Activated CD8-positive, alpha-beta memory T cell treated with anti-CD3 and anti-CD28 coated beads, Interleukin-2, amount 50 U/mL, for 48 hours (primary cell): ENCODE results near the gene FTL.

Experiments
- DNase-seq: peaks from one replicate; pipeline ENCODE4 v3.0.0-alpha.2; 2020

The FTL gene

DNA sequence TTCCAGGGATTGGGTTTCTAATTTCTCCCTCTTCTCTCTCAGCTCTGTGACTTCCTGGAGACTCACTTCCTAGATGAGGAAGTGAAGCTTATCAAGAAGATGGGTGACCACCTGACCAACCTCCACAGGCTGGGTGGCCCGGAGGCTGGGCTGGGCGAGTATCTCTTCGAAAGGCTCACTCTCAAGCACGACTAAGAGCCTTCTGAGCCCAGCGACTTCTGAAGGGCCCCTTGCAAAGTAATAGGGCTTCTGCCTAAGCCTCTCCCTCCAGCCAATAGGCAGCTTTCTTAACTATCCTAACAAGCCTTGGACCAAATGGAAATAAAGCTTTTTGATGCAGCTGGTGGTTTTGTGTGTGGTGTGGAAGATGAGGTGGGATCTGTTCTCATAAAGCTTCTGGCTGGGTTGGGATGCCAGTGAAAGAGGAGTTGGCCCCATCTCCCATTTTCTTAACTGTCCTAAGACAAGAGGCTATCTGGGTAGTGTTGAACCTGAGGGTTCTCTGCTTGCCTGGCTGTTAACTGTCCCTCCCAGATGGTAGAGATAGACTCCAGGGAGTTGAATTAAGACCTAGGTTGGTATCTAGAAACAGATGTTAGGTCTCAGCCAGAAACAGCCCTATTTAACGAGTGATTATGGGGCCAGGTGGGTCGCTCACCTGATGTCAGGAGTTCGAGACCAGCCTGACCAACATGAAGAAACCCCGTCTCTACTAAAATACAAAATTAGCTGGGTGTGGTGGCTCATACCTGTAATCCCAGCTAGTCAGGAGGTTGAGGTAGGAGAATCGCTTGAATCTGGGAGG is 1.6 kb downstream of the FTL start:
- peak; percentile 60 for DNase-seq

GRCh38 chr19:48967346-48968178 is 2.5 kb downstream of the FTL start:
- peak; percentile 63 for DNase-seq

GRCh38 chr19:48968179-48968661 is 3.1 kb downstream of the FTL start:
- no peak for DNase-seq

DNA sequence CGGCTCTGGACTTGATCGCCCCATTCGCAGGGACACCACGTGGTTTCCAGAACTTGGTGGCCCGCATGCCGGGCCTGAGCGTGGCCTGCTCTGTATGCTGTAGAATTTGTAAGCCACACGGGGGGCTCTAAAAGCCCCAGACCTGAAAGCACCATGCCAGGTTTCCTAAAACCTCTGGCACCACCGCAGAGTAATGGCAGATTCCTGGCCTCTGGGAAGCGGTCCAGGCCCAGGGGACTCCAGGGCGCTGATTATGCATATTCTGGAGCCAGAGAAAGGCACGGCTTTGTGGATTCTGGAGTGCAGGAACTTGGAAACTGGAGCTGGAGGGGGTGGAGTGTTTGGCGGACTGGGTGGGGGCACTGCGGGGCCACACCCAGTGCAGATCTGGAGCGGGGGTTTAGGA is 3.7 kb downstream of the FTL start:
- no peak for DNase-seq

DNA sequence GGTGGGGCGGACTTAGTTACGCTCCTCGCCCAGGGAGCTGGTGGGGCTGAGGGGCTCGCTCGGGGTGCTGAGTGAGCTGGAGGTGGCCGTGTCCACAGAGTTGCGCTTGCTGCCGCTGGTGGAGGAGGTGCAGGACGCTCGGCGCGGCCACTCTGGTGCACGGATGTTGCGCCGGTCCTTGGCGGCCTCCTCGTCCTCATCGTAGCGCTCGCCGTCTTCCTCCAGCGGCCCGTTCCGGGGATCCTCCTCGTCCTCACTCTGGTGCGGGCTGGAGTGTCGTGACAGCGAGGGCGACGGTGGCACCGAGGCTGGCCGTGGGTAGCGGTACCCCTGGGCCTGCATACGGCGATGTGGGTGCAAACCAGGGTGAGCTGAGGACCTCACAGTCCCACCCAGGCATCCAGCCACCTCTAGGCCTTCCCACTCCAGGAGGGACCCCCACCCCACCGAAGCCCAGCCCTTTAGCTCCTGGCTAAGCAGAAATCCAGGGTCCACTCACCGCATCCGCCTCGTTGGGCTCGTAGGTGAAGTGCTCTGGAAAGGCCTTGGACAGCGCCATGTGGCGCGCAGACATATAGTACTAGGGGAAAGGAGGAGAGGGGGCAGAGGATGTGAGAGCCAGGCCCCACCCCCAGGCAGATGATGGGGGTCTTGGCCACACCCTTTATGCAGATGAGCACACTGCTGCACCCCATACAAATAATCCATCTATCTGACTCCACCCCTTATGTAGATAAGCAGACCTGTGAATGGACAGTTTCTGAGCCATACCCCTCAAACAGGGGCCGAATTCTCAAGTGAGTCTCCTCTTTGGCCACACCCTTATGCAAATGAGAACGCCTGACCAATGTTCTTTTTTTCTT is 4.4 kb downstream of the FTL start:
- no peak for DNase-seq

DNA sequence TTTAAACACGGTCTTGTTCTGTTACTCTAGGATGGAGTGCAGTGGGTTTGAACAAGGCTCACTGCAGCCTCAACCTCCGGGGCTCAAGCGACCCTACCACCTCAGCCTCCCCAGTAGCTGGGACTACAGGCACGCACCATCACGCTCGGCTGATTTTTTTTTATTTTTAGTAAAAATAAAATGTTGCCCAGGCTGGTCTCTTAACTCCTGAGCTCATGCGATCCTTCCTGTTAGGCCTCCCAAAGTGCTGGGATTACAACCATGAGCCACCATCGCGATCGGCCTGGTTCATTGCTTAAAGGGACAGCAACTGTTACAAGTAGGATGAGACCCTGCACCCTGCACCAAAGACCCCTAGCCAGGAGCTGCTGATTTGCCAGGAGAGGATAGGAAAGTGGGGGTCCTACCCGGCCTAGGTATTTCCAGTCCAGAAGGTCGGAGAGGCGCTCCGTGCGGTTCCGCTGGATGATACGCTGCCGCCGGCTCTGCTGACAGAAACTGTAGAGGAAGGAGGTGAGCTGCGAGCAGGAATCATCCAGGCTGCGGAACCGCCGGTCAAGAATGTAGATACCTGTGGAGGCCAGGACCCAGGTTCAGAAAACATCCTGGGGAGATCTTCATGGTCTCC is 5.1 kb downstream of the FTL start:
- DNase-seq: no peak

GRCh38 chr19:48970923-48971395 is 5.8 kb downstream of the FTL start:
- DNase-seq: peak; percentile 95

- DNase-seq: no peak
Observed at GRCh38 chr19:48975947-48976847, 11.1 kb downstream of the FTL start.

DNA sequence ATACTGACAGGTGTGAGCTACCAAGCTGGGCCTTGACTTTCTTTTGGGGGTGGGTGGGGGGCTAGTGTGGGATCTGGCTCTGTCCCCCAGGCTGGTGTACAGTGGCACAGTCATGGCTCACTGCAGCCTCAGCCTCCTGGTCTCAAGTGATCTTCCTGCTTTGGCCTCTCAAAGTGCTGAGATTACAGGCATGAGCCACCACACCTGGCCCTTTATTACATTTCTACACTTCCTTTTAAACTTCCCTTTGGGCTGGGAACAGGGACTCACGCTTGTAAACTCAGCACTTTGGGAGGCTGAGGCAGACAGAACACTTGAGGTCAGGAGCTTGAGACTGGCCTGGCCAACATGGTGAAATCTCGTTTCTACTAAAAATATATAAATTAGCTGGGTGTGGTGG is 12.0 kb downstream of the FTL start:
- no peak for DNase-seq

DNA sequence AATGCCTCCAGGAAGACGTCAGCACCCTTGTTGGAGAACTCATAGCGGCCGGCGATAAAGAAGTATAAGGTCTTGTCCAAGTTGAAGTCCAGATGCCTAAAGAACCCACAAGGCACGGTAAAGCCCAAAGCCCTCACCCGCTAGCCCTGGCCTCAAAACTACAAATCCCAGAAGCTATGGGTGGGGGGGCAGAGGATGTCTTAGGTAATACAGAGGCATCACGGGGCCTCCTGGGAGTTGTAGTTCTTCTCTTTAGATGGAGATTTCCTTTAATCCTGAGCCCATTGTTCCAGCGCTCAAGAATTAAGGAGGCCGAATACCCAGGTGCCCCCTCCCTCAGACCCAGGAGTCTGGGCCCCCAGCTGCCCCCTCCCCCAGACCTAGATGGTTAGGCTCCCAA is 17.2 kb downstream of the FTL start:
- no peak for DNase-seq

- DNase-seq: no peak
Observed at GRCh38 chr19:48985711-48986110, 20.6 kb downstream of the FTL start.

DNA sequence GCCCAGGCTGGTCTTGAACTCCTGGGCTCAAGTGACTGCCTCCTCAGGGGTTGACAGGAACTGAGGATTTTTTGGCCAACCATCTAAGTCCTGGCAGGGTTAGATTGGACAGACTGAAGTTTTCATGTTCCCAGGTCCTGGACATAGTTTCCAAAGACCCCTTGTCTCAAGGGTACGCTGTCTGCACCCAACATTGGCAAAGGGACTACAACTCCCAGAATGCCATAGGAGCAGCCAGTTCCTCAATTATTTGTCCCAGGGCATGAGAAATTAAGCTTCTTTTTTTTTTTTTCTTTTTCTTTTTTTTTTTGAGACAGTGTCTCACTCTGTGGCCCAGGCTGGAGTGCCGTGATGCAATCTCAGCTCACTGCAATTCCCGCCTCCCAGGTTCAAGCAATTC is 21.1 kb downstream of the FTL start:
- DNase-seq: no peak

- DNase-seq: no peak
Observed at GRCh38 chr19:48987323-48987722, 22.2 kb downstream of the FTL start.

GRCh38 chr19:48988286-48988685 is 23.2 kb downstream of the FTL start:
- no peak for DNase-seq

- DNase-seq: no peak
Observed at GRCh38 chr19:48988860-48989259, 23.8 kb downstream of the FTL start.

GRCh38 chr19:48989701-48990291 is 24.7 kb downstream of the FTL start:
- DNase-seq: no peak

DNA sequence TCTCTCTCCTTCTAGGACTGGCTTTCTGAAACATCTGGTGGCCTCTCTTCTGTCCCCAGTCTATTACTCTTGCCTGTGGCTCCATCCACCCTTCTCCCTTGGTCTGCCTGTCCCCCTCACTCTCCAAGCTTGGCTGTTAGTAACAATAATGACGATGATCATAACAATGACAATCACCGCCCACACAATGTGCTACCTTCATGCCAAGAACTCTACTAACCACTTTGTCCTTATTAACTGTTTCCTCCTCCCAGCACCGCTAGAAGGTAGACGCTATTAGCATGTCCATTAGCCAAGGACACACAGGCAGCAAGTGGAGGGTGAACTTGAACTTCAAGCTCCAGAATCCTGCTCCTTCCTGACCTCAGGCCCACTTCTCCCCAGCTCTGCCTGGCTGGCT is 25.3 kb downstream of the FTL start:
- DNase-seq: no peak

GRCh38 chr19:48991011-48991609 is 26.0 kb downstream of the FTL start:
- DNase-seq: no peak

DNA sequence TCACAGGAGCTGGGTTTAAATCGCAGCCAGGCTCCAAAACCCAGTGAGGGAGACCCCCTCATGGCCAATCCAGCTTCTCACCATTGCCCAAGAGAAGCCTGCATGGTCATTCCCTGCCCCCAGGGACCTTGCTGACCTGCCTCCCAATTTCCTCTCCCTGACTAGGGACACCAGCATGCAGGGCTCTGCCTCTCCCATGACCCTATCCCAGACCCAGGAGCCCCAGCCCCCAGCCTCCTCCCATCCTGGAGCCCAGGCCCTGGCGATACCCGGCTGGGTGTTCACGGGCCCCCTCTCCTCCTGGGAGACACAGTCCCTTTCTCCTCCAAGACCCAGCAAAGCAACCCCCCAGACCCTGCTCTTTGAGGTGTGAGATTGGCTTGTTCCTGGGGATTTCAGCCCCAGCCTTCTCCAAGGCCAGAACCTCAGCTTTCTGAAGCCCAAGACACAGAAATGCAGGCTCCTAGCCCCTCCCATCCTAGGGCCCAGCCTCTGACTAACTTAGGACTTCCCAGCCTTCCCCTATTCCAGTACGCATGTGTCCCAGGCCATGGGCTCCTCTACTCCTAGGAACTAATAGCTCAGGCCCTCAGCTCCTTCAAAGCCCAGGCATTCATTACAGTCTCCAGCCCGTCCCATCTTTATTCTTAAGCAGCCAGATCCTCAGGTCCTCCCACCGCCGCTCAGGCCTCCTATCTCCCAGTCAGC is 26.9 kb downstream of the FTL start:
- DNase-seq: no peak
